ENCODE results near the gene SH3BP1. TPM values are rescaled to one million over a fixed set of nuclear protein-coding genes. Genes with fewer than 3 reads are reported as not detected.
"Not testable (repeated sequence)": the region's sequence is repeated elsewhere in the genome, so short reads cannot be mapped to it uniquely, and the experiment has no call there.

SH3BP1 gene
- total and polyA plus RNA-seq, 4 donors, result 14.8 to 20.2 (median 18.0) TPM

DNA sequence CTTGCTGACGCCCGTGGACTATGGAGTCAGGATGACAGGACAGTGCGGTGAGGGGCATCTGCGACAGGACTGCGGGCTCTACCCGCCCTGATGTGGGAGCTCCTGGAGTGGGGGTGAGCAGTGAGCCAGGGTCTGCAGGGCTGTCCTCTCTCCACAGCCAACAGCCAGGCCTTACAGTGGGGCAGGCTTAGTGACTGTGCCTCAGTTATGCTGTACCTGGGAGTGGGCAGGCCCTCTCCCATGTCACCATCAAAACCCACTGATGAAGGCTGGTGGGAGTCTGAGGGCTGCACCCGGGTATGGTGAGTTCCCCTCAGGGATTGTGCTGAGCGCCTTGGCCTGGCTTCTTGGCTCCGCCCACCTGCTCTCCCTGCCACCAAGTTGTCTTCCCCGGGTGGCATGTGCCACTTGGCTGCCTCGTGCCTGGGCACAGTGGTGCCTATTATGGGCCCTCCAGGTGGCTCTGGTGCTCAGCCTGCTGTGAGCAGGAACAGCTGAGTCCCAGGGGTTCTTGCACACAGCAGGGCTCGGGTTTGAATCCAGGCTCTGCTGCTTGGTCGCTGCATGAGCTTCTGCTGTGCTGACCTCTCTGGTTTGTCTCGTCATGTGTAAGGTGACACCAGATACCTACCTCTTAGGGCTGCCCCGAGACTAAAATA is 53.3 kb downstream of the SH3BP1 start:
- TF ChIP-seq, protein P1, sequence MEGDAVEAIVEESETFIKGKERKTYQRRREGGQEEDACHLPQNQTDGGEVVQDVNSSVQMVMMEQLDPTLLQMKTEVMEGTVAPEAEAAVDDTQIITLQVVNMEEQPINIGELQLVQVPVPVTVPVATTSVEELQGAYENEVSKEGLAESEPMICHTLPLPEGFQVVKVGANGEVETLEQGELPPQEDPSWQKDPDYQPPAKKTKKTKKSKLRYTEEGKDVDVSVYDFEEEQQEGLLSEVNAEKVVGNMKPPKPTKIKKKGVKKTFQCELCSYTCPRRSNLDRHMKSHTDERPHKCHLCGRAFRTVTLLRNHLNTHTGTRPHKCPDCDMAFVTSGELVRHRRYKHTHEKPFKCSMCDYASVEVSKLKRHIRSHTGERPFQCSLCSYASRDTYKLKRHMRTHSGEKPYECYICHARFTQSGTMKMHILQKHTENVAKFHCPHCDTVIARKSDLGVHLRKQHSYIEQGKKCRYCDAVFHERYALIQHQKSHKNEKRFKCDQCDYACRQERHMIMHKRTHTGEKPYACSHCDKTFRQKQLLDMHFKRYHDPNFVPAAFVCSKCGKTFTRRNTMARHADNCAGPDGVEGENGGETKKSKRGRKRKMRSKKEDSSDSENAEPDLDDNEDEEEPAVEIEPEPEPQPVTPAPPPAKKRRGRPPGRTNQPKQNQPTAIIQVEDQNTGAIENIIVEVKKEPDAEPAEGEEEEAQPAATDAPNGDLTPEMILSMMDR (IDR thresholded peaks at IDR 0.05; ENCODE audit: control extremely low read depth, extremely low read depth), result no peak
- Histone ChIP-seq H3K27me3 (ENCODE audit: control insufficient read depth in 3 of 3, insufficient read depth in 3 of 3, low read length in 2 of 3) (no peaks in the 10 kb centered on the region), H3K27ac (ENCODE audit: low read depth in 1 of 2, low read length in 1 of 2) (no peak overlapping the region), H3K4me3 (no peak overlapping the region), H3K36me3 (ENCODE audit: control insufficient read depth in 4 of 4, insufficient read depth in 4 of 4, low read length in 4 of 4) (peaks cover 11 to 49% (median 15%) of the 10 kb centered on the region in 4 donors), H3K9me3 (ENCODE audit: control insufficient read depth in 4 of 4, insufficient read depth in 3 of 4, low read length in 3 of 4) (no peaks in the 10 kb centered on the region), H3K9ac (ENCODE audit: insufficient read depth in 1 of 2, low read length in 2 of 2) (no peak overlapping the region), H3K4me1 (ENCODE audit: control insufficient read depth in 5 of 5, insufficient read depth in 5 of 5, low read length in 5 of 5) (peaks cover 0 to 16% (median 2%) of the 10 kb centered on the region in 5 donors)
- 93 to 94% methylated on average over 15 of the region's 15 CpGs for WGBS, 2 donors
- DNase-seq (no peak), ATAC-seq (ENCODE audit: insufficient read depth, low FRiP score) (no peak)

DNA sequence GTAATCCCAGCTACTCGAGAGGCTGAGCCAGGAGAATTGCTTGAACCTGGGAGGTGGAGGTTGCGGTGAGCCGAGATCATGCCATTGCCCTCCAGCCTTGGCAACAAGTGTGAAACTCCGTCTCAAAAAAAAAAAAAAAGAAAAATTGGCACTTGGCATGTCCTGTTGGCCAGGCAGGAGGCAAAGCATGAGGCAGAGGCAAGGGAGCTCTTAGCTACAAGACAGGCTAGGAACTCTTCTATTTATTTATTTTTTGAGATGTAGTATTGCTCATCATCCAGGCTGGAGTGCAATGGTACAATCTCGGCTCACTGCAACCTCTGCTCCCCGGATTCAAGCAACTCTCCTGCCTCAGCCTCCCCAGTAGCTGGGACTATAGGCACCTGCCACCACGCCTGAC is 54.7 kb downstream of the SH3BP1 start:
- DNase-seq; H3K4me3 ChIP-seq; H3K27ac ChIP-seq (ENCODE audit: low read depth in 1 of 2, low read length in 1 of 2); H3K27me3 ChIP-seq (ENCODE audit: control insufficient read depth in 3 of 3, insufficient read depth in 3 of 3, low read length in 2 of 3); H3K9me3 ChIP-seq (ENCODE audit: control insufficient read depth in 4 of 4, insufficient read depth in 3 of 4, low read length in 3 of 4); H3K9ac ChIP-seq (ENCODE audit: insufficient read depth in 1 of 2, low read length in 2 of 2); ATAC-seq (ENCODE audit: insufficient read depth, low FRiP score): not testable (repeated sequence)
- Histone ChIP-seq H3K36me3 (ENCODE audit: control insufficient read depth in 4 of 4, insufficient read depth in 4 of 4, low read length in 4 of 4) (peaks cover 5 to 37% (median 11%) of the 10 kb centered on the region in 4 donors), H3K4me1 (ENCODE audit: control insufficient read depth in 5 of 5, insufficient read depth in 5 of 5, low read length in 5 of 5) (peaks cover 0 to 16% (median 2%) of the 10 kb centered on the region in 5 donors)
- 98 to 99% methylated on average over 7 of the region's 7 CpGs for WGBS, 2 donors

DNA sequence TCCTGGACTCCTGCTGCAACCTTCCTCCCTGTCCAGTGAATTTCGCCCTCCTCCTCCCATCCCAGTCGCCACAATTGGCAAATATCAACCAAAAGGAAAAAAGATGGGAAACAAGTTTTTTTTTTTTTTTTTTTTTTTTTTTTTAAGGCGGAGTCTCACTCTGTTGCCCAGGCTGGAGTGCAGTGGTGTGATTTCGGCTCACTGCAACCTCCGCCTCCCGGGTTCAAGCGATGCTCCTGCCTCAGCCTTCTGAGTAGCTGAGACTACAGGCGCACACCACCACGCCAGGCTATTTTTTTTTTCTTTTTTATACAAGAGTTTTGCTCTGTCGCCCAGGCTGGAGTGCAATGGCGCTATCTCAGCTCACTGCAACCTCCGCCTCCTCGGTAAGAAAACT is 56.8 kb downstream of the SH3BP1 start:
- Histone ChIP-seq H3K9ac (ENCODE audit: insufficient read depth in 1 of 2, low read length in 2 of 2) (peak overlapping the region in 1 of 2 donors; percentile 32), H3K4me1 (ENCODE audit: control insufficient read depth in 5 of 5, insufficient read depth in 5 of 5, low read length in 5 of 5) (peaks cover 0 to 16% (median 2%) of the 10 kb centered on the region in 5 donors), H3K36me3 (ENCODE audit: control insufficient read depth in 4 of 4, insufficient read depth in 4 of 4, low read length in 4 of 4) (peaks cover 3 to 25% (median 9%) of the 10 kb centered on the region in 4 donors)
- not testable (repeated sequence) for H3K27ac ChIP-seq (ENCODE audit: low read depth in 1 of 2, low read length in 1 of 2); H3K27me3 ChIP-seq (ENCODE audit: control insufficient read depth in 3 of 3, insufficient read depth in 3 of 3, low read length in 2 of 3); H3K4me3 ChIP-seq; ATAC-seq (ENCODE audit: insufficient read depth, low FRiP score); H3K9me3 ChIP-seq (ENCODE audit: control insufficient read depth in 4 of 4, insufficient read depth in 3 of 4, low read length in 3 of 4); DNase-seq
- 26 to 34% methylated on average over 12 to 13 of the region's 13 CpGs for WGBS, 2 donors

DNA sequence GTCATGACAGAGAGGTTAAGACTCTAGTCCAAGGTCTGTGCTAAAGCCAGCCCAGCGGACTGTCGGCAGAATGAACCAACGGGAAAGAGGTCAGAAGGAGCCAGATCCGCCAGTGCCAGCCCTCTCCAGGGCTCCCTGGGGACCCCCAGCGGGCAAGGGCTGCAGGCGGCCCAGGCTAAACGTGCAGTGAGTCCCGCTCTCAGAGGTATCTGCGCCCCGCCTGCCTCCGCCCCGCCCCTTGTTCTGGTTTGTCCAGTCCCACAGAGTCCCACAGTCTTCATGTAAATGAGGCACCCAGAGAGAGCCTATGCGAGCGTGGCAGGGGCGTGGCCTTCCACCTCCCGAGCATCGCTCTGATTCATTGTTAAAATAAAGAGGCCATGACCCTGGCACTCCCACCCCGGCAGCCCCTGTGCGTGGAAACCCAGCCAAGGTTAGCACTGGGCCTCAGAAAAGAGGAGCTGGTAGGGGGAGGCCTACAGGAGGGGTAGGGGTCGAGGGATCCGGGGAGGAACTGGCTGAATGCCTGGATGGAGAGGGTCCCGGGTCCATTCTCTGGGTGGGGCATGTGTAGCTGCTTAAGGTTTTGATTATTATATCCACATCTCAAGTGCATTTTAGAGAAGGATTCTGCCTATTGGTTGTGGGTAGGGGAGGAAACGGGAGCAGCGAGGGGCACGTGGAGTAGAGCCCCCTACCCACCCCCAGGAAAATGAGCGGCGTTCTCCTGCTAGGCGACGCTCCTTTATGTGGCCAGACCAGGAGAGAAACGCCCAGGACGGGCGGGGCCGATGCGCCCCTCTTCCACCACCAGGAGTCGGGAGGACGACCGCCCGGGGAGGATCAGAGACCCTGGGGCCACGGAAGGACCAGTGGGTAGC is 57.4 kb downstream of the SH3BP1 start, which contains the start of gene TRIOBP:
TRIOBP (plus strand) TSS at position 392 of the 881 bp plus-strand sequence. CDS start 4,318 bp downstream, outside the sequence.
- Histone ChIP-seq H3K36me3 (ENCODE audit: control insufficient read depth in 4 of 4, insufficient read depth in 4 of 4, low read length in 4 of 4) (peaks cover 0 to 19% (median 5%) of the 10 kb centered on the region in 4 donors), H3K27ac (ENCODE audit: low read depth in 1 of 2, low read length in 1 of 2) (no peak within 1 kb of the TSS), H3K9ac (ENCODE audit: insufficient read depth in 1 of 2, low read length in 2 of 2) (peak within 1 kb of the TSS in 1 of 2 donors; percentile 32), H3K4me1 (ENCODE audit: control insufficient read depth in 5 of 5, insufficient read depth in 5 of 5, low read length in 5 of 5) (peaks cover 0 to 16% (median 2%) of the 10 kb centered on the region in 5 donors), H3K27me3 (ENCODE audit: control insufficient read depth in 3 of 3, insufficient read depth in 3 of 3, low read length in 2 of 3) (no peaks in the 10 kb centered on the region), H3K9me3 (ENCODE audit: control insufficient read depth in 4 of 4, insufficient read depth in 3 of 4, low read length in 3 of 4) (no peaks in the 10 kb centered on the region), H3K4me3 (no peak within 1 kb of the TSS)
- peak; percentile 99 for ATAC-seq (ENCODE audit: insufficient read depth, low FRiP score)
- 11 to 15% methylated on average over 39 of the region's 39 CpGs for WGBS, 2 donors
- peak; percentile 95 to 97 (median 95) for DNase-seq
- TF ChIP-seq, protein P1 (IDR thresholded peaks at IDR 0.05; ENCODE audit: control extremely low read depth, extremely low read depth), result peak; percentile 47

Measured in lung (tissue), 12 donors.